ENCODE results near the gene SDR42E2. TPM values are rescaled to one million over a fixed set of nuclear protein-coding genes. Genes with fewer than 3 reads are reported as not detected.
"Not testable (repeated sequence)": the region's sequence is repeated elsewhere in the genome, so short reads cannot be mapped to it uniquely, and the experiment has no call there.

The SDR42E2 gene
- polyA plus RNA-seq, 1 donor = 0.22 TPM

- DNase-seq = no peak
Measured at GRCh38 chr16:22191532-22192260, 29.4 kb downstream of the SDR42E2 start.

- DNase-seq = no peak
Measured at GRCh38 chr16:22192261-22193062, 30.2 kb downstream of the SDR42E2 start.

- DNase-seq = no peak
Measured at GRCh38 chr16:22193063-22193411, 30.7 kb downstream of the SDR42E2 start.

GRCh38 chr16:22194707-22195444, 32.6 kb downstream of the SDR42E2 start:
- DNase-seq = no peak

- DNase-seq = no peak
Measured at GRCh38 chr16:22195445-22195694, 33.1 kb downstream of the SDR42E2 start.

GRCh38 chr16:22195695-22196558, 33.6 kb downstream of the SDR42E2 start:
- DNase-seq = peak; percentile 94

- DNase-seq = not testable (repeated sequence)
Measured at GRCh38 chr16:22196559-22197168, 34.4 kb downstream of the SDR42E2 start.

- DNase-seq = no peak
Measured at GRCh38 chr16:22198547-22199293, 36.4 kb downstream of the SDR42E2 start.

- DNase-seq = no peak
Measured at GRCh38 chr16:22202261-22202637, 39.9 kb downstream of the SDR42E2 start.

- no peak for DNase-seq
Measured at GRCh38 chr16:22203091-22203490, 40.8 kb downstream of the SDR42E2 start.

GRCh38 chr16:22204091-22204655, 41.9 kb downstream of the SDR42E2 start:
- DNase-seq = no peak

- no peak for DNase-seq
Measured at GRCh38 chr16:22205577-22206012, 43.3 kb downstream of the SDR42E2 start.

- DNase-seq = peak; percentile 92
Measured at GRCh38 chr16:22206013-22206841, 43.9 kb downstream of the SDR42E2 start, which contains the start of gene EEF2K. Gene EEF2K, plus strand, starts transcription at chr16:22206278. Its CDS starts 19,452 bp downstream, at chr16:22225730.

GRCh38 chr16:22206842-22207714, 44.8 kb downstream of the SDR42E2 start:
- DNase-seq = no peak

- DNase-seq = no peak
Measured at GRCh38 chr16:22207715-22208360, 45.5 kb downstream of the SDR42E2 start.

GRCh38 chr16:22210285-22210684, 48.0 kb downstream of the SDR42E2 start:
- DNase-seq = no peak

GRCh38 chr16:22210854-22211253, 48.5 kb downstream of the SDR42E2 start:
- no peak for DNase-seq

GRCh38 chr16:22213236-22213635, 50.9 kb downstream of the SDR42E2 start:
- DNase-seq = no peak
